K562 (cell line): ENCODE results near the gene PRUNE1. TPM values are rescaled to one million over a fixed set of nuclear protein-coding genes. Genes with fewer than 3 reads are reported as not detected.
A peak's percentile ranks its signal among the peaks of the same experiment; 100 is the strongest.

Experiments used
- CHD1 ChIP-seq: fragments of 200-600 bp; sonication (generic); IDR thresholded peaks from one replicate; pipeline ENCODE4 v1.6.1; 2012; ENCODE audit warnings: mild to moderate bottlenecking, moderate library complexity, low read length, inconsistent platforms
- DIDO1 ChIP-seq: fragments of 450-650 bp; IDR thresholded peaks from 2 replicates; pipeline ENCODE4 v1.6.1; 2016; ENCODE audit warnings: low read depth, missing biosample characterization, missing genetic modification characterization
- FIP1L1 ChIP-seq: fragments of 200-400 bp; formaldehyde crosslinking; IDR thresholded peaks from 2 replicates; pipeline ENCODE4 v1.6.1; 2018; ENCODE audit warnings: mild to moderate bottlenecking, low read depth, low read length; ENCODE audit not compliant: poor library complexity, severe bottlenecking
- KHSRP ChIP-seq: fragments of 450-650 bp; IDR thresholded peaks from 2 replicates; pipeline ENCODE4 v1.6.1; 2017
- MTA1 ChIP-seq: fragments of 450-650 bp; IDR thresholded peaks from 2 replicates; pipeline ENCODE4 v1.6.1; 2017; ENCODE audit warnings: borderline replicate concordance
- POLR2AphosphoS2 ChIP-seq: IDR thresholded peaks from 2 replicates; pipeline ENCODE4 v1.6.1; 2012; ENCODE audit warnings: low read length, improper control_type of control experiment
- RB1 ChIP-seq: fragments of 450-650 bp; IDR thresholded peaks from 2 replicates; pipeline ENCODE4 v1.6.1; 2017; ENCODE audit warnings: low read depth, mild to moderate bottlenecking
- SIX5 ChIP-seq, 2 experiments: IDR thresholded peaks; 2 replicates each; pipeline ENCODE4 v1.6.1; 2011; ENCODE audit warnings: low read length in 2 of 2, borderline replicate concordance in 1 of 2, low read depth in 1 of 2, mild to moderate bottlenecking in 1 of 2, moderate library complexity in 1 of 2; ENCODE audit not compliant: insufficient read depth in 1 of 2
- SMAD1 ChIP-seq: fragments of 150-350 bp; IDR thresholded peaks from 2 replicates; pipeline ENCODE4 v1.6.1; 2014; ENCODE audit warnings: low read length, low read depth; ENCODE audit not compliant: partially characterized antibody
- ZNF12 ChIP-seq: sonication (generic); formaldehyde crosslinking; IDR thresholded peaks from 2 replicates; pipeline ENCODE4 v1.4.0; 2020; ENCODE audit warnings: mild to moderate bottlenecking, missing genetic modification reagents
- ZNF282 ChIP-seq: sonication (generic); formaldehyde crosslinking; IDR thresholded peaks from 2 replicates; pipeline ENCODE4 v1.8.1; 2023; ENCODE audit warnings: missing genetic modification reagents
- ZNF324 ChIP-seq: fragments of 250-450 bp; sonication (Bioruptor Pico); IDR thresholded peaks from 2 replicates; pipeline ENCODE4 v1.4.0; 2020; ENCODE audit warnings: mild to moderate bottlenecking
- ZNF445 ChIP-seq: fragments of 250-450 bp; sonication (Bioruptor Pico); IDR thresholded peaks from 2 replicates; pipeline ENCODE4 v1.4.0; 2020; ENCODE audit warnings: low read depth, mild to moderate bottlenecking, moderate library complexity
- polyA plus RNA-seq, 8 experiments: library from polyadenylated mRNA; depleted of rRNA in 4 of 8; stranded (reverse) in 5 of 8; unstranded in 3 of 8; fragments of >200 nt; fragmentation: Nextera tagmentation in 2 of 8; fragmentation: Illumina TruSeq in 1 of 8; extraction: Ambion mirVana in 2 of 8; extraction: Trizol in 1 of 8; gene quantifications; 2 replicates each; pipeline versions ENCODE4 v1.2.1 to v1.2.3, GENCODE V29; 2011 to 2014; ENCODE audit warnings: inconsistent platforms in 1 of 8, missing spikeins in 1 of 8
- total RNA-seq, 7 experiments: library from RNA; depleted of rRNA in 6 of 7; stranded (reverse); fragments of >200 nt in 6 of 7; fragmentation: Illumina TruSeq in 2 of 7; extraction: Trizol in 2 of 7; gene quantifications; 2 replicates each; pipeline versions ENCODE4 v1.2.1 to v1.2.3, GENCODE V29; 2011 to 2021; ENCODE audit warnings: low replicate concordance in 1 of 7
- TF ChIP-seq, protein P1 (sequence below): fragments of 450-650 bp; conservative IDR thresholded peaks from 2 replicates; pipeline ENCODE4 v1.6.1; 2016; ENCODE audit warnings: missing genetic modification characterization, low read depth, mild to moderate bottlenecking, control low read depth, missing compliant biosample characterization
- TF ChIP-seq, protein P2 (sequence below): fragments of 200-800 bp; sonication (Bioruptor generic); IDR thresholded peaks from 2 replicates; pipeline ENCODE4 v1.6.1; 2016; ENCODE audit warnings: missing genetic modification characterization, missing compliant biosample characterization
- TF ChIP-seq, protein P3 (sequence below): IDR thresholded peaks from 2 replicates; pipeline ENCODE4 v1.6.1; 2012; ENCODE audit warnings: low read depth, low read length, improper control_type of control experiment, borderline replicate concordance
- TF ChIP-seq, protein P4 (sequence below): fragments of 250-450 bp; sonication (Bioruptor Pico); IDR thresholded peaks from 2 replicates; pipeline ENCODE4 v1.5.0; 2021

PRUNE1 gene
- total and polyA plus RNA-seq, 9 of the 15 experiments (the other 6 are each of a cell fraction or from before 2014, with no cell fraction given), result 16.7 to 48.3 (median 26.2) TPM

DNA sequence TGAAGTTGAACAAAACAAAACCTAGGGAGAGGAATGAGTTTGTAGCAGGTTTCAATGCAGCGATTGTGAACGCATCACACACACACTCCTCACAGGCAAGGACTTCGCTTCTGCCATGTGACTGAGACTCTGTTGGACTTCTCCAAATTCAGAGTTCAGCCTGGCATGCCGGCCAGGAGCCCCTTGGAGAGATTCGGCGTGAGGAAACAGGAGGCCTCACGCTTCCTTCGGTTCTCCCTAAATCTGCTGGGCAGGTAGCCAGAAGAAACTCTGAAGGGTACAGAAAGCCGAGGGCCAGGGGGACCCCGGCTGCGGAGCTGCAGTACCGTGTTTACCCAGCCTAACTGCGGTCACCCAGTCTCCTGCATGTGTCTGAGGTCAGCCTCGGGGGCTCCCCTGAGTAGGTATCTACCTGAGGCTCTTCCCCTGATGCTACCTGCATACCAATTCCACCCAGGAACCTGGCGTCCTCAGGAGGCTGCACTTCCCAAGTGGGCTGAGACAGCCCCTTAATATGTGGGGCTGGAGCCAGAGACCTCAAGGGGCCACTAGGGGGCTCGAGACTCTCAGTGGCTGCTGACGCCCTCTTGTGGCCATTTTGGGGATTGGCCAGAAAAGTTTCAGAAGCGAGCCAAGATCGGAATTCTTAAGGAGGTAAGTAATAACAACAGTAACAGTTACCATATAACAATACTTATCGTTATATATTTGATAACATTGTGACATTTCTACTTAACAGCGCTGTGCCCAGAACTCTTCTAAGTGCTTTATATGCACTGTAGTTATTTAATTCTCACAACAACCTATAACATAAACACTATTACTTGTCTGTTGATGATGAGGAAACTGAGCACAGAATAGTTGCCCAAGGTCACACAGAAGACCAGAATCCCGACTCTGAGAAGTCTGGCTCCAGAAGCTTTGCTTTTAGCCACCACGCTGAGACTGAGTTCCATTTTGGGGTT lies 28.9 kb upstream of the PRUNE1 start (continued):
- TF ChIP-seq, protein P1, sequence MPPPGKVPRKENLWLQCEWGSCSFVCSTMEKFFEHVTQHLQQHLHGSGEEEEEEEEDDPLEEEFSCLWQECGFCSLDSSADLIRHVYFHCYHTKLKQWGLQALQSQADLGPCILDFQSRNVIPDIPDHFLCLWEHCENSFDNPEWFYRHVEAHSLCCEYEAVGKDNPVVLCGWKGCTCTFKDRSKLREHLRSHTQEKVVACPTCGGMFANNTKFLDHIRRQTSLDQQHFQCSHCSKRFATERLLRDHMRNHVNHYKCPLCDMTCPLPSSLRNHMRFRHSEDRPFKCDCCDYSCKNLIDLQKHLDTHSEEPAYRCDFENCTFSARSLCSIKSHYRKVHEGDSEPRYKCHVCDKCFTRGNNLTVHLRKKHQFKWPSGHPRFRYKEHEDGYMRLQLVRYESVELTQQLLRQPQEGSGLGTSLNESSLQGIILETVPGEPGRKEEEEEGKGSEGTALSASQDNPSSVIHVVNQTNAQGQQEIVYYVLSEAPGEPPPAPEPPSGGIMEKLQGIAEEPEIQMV (tag), result no peak
- TF ChIP-seq ZNF12, result no peak
- no peak for TF ChIP-seq KHSRP
- TF ChIP-seq, protein P2, sequence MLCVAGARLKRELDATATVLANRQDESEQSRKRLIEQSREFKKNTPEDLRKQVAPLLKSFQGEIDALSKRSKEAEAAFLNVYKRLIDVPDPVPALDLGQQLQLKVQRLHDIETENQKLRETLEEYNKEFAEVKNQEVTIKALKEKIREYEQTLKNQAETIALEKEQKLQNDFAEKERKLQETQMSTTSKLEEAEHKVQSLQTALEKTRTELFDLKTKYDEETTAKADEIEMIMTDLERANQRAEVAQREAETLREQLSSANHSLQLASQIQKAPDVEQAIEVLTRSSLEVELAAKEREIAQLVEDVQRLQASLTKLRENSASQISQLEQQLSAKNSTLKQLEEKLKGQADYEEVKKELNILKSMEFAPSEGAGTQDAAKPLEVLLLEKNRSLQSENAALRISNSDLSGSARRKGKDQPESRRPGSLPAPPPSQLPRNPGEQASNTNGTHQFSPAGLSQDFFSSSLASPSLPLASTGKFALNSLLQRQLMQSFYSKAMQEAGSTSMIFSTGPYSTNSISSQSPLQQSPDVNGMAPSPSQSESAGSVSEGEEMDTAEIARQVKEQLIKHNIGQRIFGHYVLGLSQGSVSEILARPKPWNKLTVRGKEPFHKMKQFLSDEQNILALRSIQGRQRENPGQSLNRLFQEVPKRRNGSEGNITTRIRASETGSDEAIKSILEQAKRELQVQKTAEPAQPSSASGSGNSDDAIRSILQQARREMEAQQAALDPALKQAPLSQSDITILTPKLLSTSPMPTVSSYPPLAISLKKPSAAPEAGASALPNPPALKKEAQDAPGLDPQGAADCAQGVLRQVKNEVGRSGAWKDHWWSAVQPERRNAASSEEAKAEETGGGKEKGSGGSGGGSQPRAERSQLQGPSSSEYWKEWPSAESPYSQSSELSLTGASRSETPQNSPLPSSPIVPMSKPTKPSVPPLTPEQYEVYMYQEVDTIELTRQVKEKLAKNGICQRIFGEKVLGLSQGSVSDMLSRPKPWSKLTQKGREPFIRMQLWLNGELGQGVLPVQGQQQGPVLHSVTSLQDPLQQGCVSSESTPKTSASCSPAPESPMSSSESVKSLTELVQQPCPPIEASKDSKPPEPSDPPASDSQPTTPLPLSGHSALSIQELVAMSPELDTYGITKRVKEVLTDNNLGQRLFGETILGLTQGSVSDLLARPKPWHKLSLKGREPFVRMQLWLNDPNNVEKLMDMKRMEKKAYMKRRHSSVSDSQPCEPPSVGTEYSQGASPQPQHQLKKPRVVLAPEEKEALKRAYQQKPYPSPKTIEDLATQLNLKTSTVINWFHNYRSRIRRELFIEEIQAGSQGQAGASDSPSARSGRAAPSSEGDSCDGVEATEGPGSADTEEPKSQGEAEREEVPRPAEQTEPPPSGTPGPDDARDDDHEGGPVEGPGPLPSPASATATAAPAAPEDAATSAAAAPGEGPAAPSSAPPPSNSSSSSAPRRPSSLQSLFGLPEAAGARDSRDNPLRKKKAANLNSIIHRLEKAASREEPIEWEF (CRISPR knock-in tag), result no peak
- no peak for TF ChIP-seq POLR2AphosphoS2
- TF ChIP-seq DIDO1 (tag), result 0 out of 2 replicates have a peak, but pooled peaks have one; percentile 20
- no peak for TF ChIP-seq SIX5 (IDR thresholded peaks at IDR 0.05; ENCODE audit: borderline replicate concordance in 1 of 2, insufficient read depth in 1 of 2, low read depth in 1 of 2, low read length in 2 of 2)
- TF ChIP-seq SMAD1, result no peak
- TF ChIP-seq, protein P3, sequence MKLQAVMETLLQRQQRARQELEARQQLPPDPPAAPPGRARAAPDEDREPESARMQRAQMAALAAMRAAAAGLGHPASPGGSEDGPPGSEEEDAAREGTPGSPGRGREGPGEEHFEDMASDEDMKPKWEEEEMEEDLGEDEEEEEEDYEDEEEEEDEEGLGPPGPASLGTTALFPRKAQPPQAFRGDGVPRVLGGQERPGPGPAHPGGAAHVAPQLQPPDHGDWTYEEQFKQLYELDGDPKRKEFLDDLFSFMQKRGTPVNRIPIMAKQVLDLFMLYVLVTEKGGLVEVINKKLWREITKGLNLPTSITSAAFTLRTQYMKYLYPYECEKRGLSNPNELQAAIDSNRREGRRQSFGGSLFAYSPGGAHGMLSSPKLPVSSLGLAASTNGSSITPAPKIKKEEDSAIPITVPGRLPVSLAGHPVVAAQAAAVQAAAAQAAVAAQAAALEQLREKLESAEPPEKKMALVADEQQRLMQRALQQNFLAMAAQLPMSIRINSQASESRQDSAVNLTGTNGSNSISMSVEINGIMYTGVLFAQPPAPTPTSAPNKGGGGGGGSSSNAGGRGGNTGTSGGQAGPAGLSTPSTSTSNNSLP, result no peak; the same call in 1 of the 2 replicates
- no peak for TF ChIP-seq FIP1L1
- TF ChIP-seq, protein P4, sequence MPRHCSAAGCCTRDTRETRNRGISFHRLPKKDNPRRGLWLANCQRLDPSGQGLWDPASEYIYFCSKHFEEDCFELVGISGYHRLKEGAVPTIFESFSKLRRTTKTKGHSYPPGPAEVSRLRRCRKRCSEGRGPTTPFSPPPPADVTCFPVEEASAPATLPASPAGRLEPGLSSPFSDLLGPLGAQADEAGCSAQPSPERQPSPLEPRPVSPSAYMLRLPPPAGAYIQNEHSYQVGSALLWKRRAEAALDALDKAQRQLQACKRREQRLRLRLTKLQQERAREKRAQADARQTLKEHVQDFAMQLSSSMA (CRISPR knock-in tag), result no peak
- TF ChIP-seq ZNF445, result no peak
- no peak for TF ChIP-seq ZNF324 (CRISPR knock-in tag)
- TF ChIP-seq ZNF282 (CRISPR knock-in tag), result no peak
- TF ChIP-seq MTA1, result 0 out of 2 replicates have a peak, but pooled peaks have one; percentile 35
- TF ChIP-seq RB1, result peak; percentile 85
- TF ChIP-seq CHD1, result no peak
